H1 (cell line): ENCODE measurements around the gene EPX. TPM values are rescaled to one million over a fixed set of nuclear protein-coding genes. Genes with fewer than 3 reads are reported as not detected.

Experiments
- CTCF ChIA-PET: fragments of 300-600 bp; sonication (Branson Sonifier 250); formaldehyde crosslinking; loops from one replicate; lab custom pipeline; 2021; ENCODE audit not compliant: partially characterized antibody; lab: Charles Lee
- POLR2A ChIA-PET: fragments of 300-600 bp; sonication (Branson Sonifier 250); formaldehyde crosslinking; loops from one replicate; lab custom pipeline; 2021; ENCODE audit warnings: inconsistent platforms; ENCODE audit not compliant: partially characterized antibody; lab: Charles Lee
- DNase-seq, 2 experiments: peaks; one replicate each; pipeline versions ENCODE4 v3.0.0 to v3.0.0-alpha.2; 2010 to 2022; ENCODE audit warnings: low spot score in 2 of 2, low read depth in 1 of 2, mixed read lengths in 1 of 2
- FAIRE-seq: peaks from 2 replicates; lab custom pipeline; 2011; peaks lifted over from hg19 to GRCh38; lab: Jason Lieb, UNC
- H2AFZ ChIP-seq: 2 replicates; pipeline ENCODE4 v1.8.1; 2012; ENCODE audit warnings: low read length, inconsistent platforms
- H2AK5ac ChIP-seq: 2 replicates; pipeline ENCODE4 v1.6.1; 2013; ENCODE audit warnings: low read depth, low read length
- H2BK120ac ChIP-seq: replicated peaks from 2 replicates; pipeline ENCODE3; 2013; ENCODE audit warnings: low read depth, low read length, inconsistent platforms
- H2BK12ac ChIP-seq: 2 replicates; pipeline ENCODE4 v1.6.1; 2013; ENCODE audit warnings: low read depth, low read length
- H2BK15ac ChIP-seq: 2 replicates; pipeline ENCODE4 v1.6.1; 2013; ENCODE audit warnings: low read length
- H2BK20ac ChIP-seq: 2 replicates; pipeline ENCODE4 v1.6.1; 2013; ENCODE audit warnings: low read length
- H2BK5ac ChIP-seq: 2 replicates; pipeline ENCODE4 v1.6.1; 2013; ENCODE audit warnings: low read depth, low read length
- H3K14ac ChIP-seq: 2 replicates; pipeline ENCODE4 v1.6.1; 2013; ENCODE audit warnings: inconsistent platforms; ENCODE audit not compliant: insufficient read length
- H3K18ac ChIP-seq: 2 replicates; pipeline ENCODE4 v1.6.1; 2013; ENCODE audit warnings: low read length; ENCODE audit errors: extremely low read depth
- H3K23ac ChIP-seq: 2 replicates; pipeline ENCODE4 v1.6.1; 2013; ENCODE audit warnings: inconsistent platforms; ENCODE audit not compliant: insufficient read length
- H3K23me2 ChIP-seq: 2 replicates; pipeline ENCODE4 v1.6.1; 2013; ENCODE audit warnings: low read depth, low read length
- H3K27ac ChIP-seq: 2 replicates; pipeline ENCODE4 v1.6.1; 2011; ENCODE audit warnings: low read depth, low read length, inconsistent platforms
- H3K27me3 ChIP-seq, 4 experiments: replicated peaks in 1 of 4; 1 replicate in 1 of 4; 2 replicates in 3 of 4; pipeline versions ENCODE4 v1.6.1 to v1.8.1; 2011 to 2013; ENCODE audit warnings: low read length in 3 of 4, mild to moderate bottlenecking in 3 of 4, inconsistent platforms in 2 of 4, mixed read lengths in 2 of 4, moderate library complexity in 1 of 4; ENCODE audit not compliant: control insufficient read depth in 3 of 4, insufficient read depth in 3 of 4; ENCODE audit errors: extremely low read depth in 1 of 4
- H3K36me3 ChIP-seq, 4 experiments: 2 replicates each; pipeline versions ENCODE4 v1.6.1 to v1.8.1; 2011 to 2013; ENCODE audit warnings: mild to moderate bottlenecking in 4 of 4, low read length in 3 of 4, moderate library complexity in 2 of 4, control low read depth in 1 of 4, inconsistent platforms in 1 of 4; ENCODE audit not compliant: insufficient read depth in 4 of 4, control insufficient read depth in 2 of 4
- H3K4ac ChIP-seq: replicated peaks from 2 replicates; pipeline ENCODE3; 2013; ENCODE audit warnings: low read length, low read depth, mixed read lengths, inconsistent platforms; ENCODE audit not compliant: insufficient read length
- H3K4me1 ChIP-seq, 4 experiments: replicated peaks in 1 of 4; 1 replicate in 1 of 4; 2 replicates in 3 of 4; pipeline versions ENCODE4 v1.6.1 to v1.8.1; 2011 to 2013; ENCODE audit warnings: low read length in 3 of 4, inconsistent platforms in 2 of 4, mixed read lengths in 1 of 4; ENCODE audit not compliant: insufficient read depth in 4 of 4, control insufficient read depth in 3 of 4
- H3K4me2 ChIP-seq, 2 experiments: 2 replicates each; pipeline versions ENCODE4 v1.6.1 to v1.8.1; 2011 to 2013; ENCODE audit warnings: low read depth in 2 of 2, low read length in 2 of 2, control low read depth in 1 of 2, inconsistent platforms in 1 of 2, mild to moderate bottlenecking in 1 of 2; ENCODE audit not compliant: insufficient read depth in 1 of 2
- H3K4me3 ChIP-seq, 4 experiments: fragments of 200-600, 300-600 bp in 1 of 4; sonication (generic), shearing (Covaris generic), sonication (Bioruptor Twin) in 1 of 4; 2 replicates each; pipeline versions ENCODE4 v1.5.1 to v1.8.1; 2011 to 2016; ENCODE audit warnings: low read length in 4 of 4, low read depth in 3 of 4, control low read depth in 2 of 4, inconsistent platforms in 2 of 4, mild to moderate bottlenecking in 2 of 4, mixed read lengths in 1 of 4, moderate library complexity in 1 of 4; ENCODE audit not compliant: insufficient read depth in 2 of 4; ENCODE audit errors: extremely low read depth in 1 of 4
- H3K56ac ChIP-seq: replicated peaks from 2 replicates; pipeline ENCODE3; 2013; ENCODE audit warnings: low read depth, mild to moderate bottlenecking, mixed read lengths, low read length, inconsistent platforms; ENCODE audit not compliant: insufficient read length
- H3K79me1 ChIP-seq: 2 replicates; pipeline ENCODE4 v1.6.1; 2013; ENCODE audit warnings: low read depth, low read length, control low read depth
- H3K79me2 ChIP-seq, 2 experiments: 2 replicates each; pipeline versions ENCODE4 v1.6.1 to v1.8.1; 2012 to 2013; ENCODE audit warnings: low read length in 2 of 2, mild to moderate bottlenecking in 2 of 2, inconsistent platforms in 1 of 2; ENCODE audit not compliant: insufficient read depth in 2 of 2, control insufficient read depth in 1 of 2
- H3K9ac ChIP-seq, 4 experiments: replicated peaks in 1 of 4; 1 replicate in 1 of 4; 2 replicates in 3 of 4; pipeline versions ENCODE4 v1.6.1 to v1.8.1; 2011 to 2013; ENCODE audit warnings: low read depth in 3 of 4, low read length in 3 of 4, control low read depth in 2 of 4, mild to moderate bottlenecking in 2 of 4, moderate library complexity in 2 of 4, inconsistent platforms in 1 of 4; ENCODE audit errors: extremely low read depth in 1 of 4
- H3K9me3 ChIP-seq, 2 experiments: 2 replicates each; pipeline versions ENCODE4 v1.6.1 to v1.8.1; 2012 to 2013; ENCODE audit warnings: mild to moderate bottlenecking in 2 of 2, moderate library complexity in 2 of 2, control low read depth in 1 of 2, inconsistent platforms in 1 of 2, low read depth in 1 of 2, low read length in 1 of 2, mixed read lengths in 1 of 2; ENCODE audit not compliant: insufficient read depth in 2 of 2
- H4K20me1 ChIP-seq, 2 experiments: replicated peaks in 1 of 2; 2 replicates each; pipeline versions ENCODE3 to v1.8.1; 2011 to 2013; ENCODE audit warnings: inconsistent platforms in 2 of 2, low read length in 2 of 2, mild to moderate bottlenecking in 1 of 2; ENCODE audit not compliant: insufficient read depth in 2 of 2, control insufficient read depth in 1 of 2
- H4K5ac ChIP-seq: 2 replicates; pipeline ENCODE4 v1.6.1; 2013; ENCODE audit warnings: low read length, low read depth, mixed read lengths, inconsistent platforms; ENCODE audit not compliant: insufficient read length
- H4K8ac ChIP-seq: 2 replicates; pipeline ENCODE4 v1.8.0; 2013; ENCODE audit warnings: mild to moderate bottlenecking, moderate library complexity, low read length, inconsistent platforms; ENCODE audit not compliant: insufficient read depth; ENCODE audit errors: extremely low read depth
- H4K91ac ChIP-seq: replicated peaks from 2 replicates; pipeline ENCODE3; 2013; ENCODE audit warnings: low read length, mixed read lengths, inconsistent platforms; ENCODE audit not compliant: insufficient read length
- ASH2L ChIP-seq: fragments of 200-600, 300-600 bp; sonication (generic); IDR thresholded peaks from one replicate; pipeline ENCODE4 v1.7.1; 2017; ENCODE audit warnings: low read length
- NRF1 ChIP-seq: IDR thresholded peaks from 2 replicates; pipeline ENCODE4 v1.6.1; 2011; ENCODE audit warnings: mild to moderate bottlenecking, low read depth, low read length, improper control_type of control experiment
- POLR2A ChIP-seq, 2 experiments: IDR thresholded peaks; 1 replicate in 1 of 2; 2 replicates in 1 of 2; pipeline ENCODE4 v1.6.1; 2011; ENCODE audit warnings: low read depth in 2 of 2, low read length in 2 of 2, mild to moderate bottlenecking in 2 of 2; ENCODE audit errors: control extremely low read depth in 1 of 2
- SP4 ChIP-seq: IDR thresholded peaks from 2 replicates; pipeline ENCODE4 v1.6.1; 2012; ENCODE audit warnings: low read length, inconsistent platforms
- TEAD4 ChIP-seq: IDR thresholded peaks from 2 replicates; pipeline ENCODE4 v1.6.1; 2012; ENCODE audit warnings: low read depth, low read length, inconsistent platforms, mixed read lengths
- YY1 ChIP-seq: IDR thresholded peaks from 2 replicates; pipeline ENCODE4 v1.6.1; 2011; ENCODE audit warnings: low read depth, mild to moderate bottlenecking, low read length
- ZNF274 ChIP-seq: IDR thresholded peaks from 2 replicates; pipeline ENCODE4 v1.7.0; 2012; ENCODE audit warnings: low read length, borderline replicate concordance; ENCODE audit errors: extremely low read depth
- WGBS, 2 experiments: shearing (Covaris generic) in 1 of 2; methylation state at CpG; one replicate each; pipeline versions ENCODE4 v1.1.6 to v1.1.7; 2013 to 2015; ENCODE audit warnings: low lambda C conversion rate in 2 of 2, mixed read lengths in 2 of 2, inconsistent platforms in 1 of 2, low coverage in 1 of 2, missing lambda C conversion rate in 1 of 2; ENCODE audit not compliant: insufficient replicate concordance in 2 of 2, insufficient coverage in 1 of 2, insufficient read length in 1 of 2; ENCODE audit errors: extremely low coverage in 1 of 2, missing lambda C conversion rate in 1 of 2; 5-methylcytosine and 5-hydroxymethylcytosine counted together
- polyA plus RNA-seq, 7 experiments: library from polyadenylated mRNA; depleted of rRNA in 3 of 7; stranded (reverse) in 5 of 7; unstranded in 2 of 7; fragments of >200 nt in 5 of 7; fragments of 200-250 nt in 2 of 7; gene quantifications; 1 replicate in 5 of 7; 2 replicates in 1 of 7; 4 replicates in 1 of 7; pipeline versions ENCODE4 v1.2.1 to v1.2.3, GENCODE V29; 2011 to 2013; ENCODE audit warnings: missing spikeins in 2 of 7, mixed read lengths in 2 of 7
- total RNA-seq: library from RNA; stranded (reverse); fragmentation: NEBNext Ultra II Directional; extraction: Animal tissue kit (Norgen Biotek cat#: 25700); gene quantifications from 2 replicates; pipeline ENCODE4 v1.2.1, GENCODE V29; 2021
- TF ChIP-seq, protein P1 (sequence below), 3 experiments: IDR thresholded peaks; 1 replicate in 2 of 3; 2 replicates in 1 of 3; pipeline versions ENCODE4 v1.5.1 to v1.6.1; 2011; ENCODE audit warnings: low read length in 3 of 3, mild to moderate bottlenecking in 3 of 3, inconsistent platforms in 2 of 3, low read depth in 1 of 3, moderate library complexity in 1 of 3; ENCODE audit not compliant: insufficient read depth in 1 of 3; ENCODE audit errors: control extremely low read depth in 1 of 3

Gene EPX
- total and polyA plus RNA-seq, 2 of the 8 experiments (the other 6 are each of a cell fraction or from before 2014, with no cell fraction given) = not detected

DNA sequence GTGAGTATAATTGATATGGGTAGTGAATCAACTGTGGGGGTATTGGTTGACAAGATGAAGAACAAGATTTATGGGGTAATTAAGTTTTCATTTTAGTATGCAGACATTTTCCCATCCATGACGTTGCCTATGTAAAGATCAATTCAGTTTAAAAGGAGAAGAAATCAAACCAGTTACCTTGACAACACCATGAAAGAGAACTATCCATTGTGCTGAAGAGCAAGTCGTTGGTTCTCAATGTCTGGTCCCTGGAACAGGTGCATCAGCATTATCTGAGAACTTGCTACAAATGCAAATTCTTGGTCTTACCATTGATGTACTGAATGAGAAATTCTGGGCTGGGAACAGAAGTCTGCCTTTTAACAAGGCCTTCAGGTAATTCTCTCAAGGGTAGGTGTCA lies 26.5 kb upstream of the EPX start:
- Histone ChIP-seq H3K23me2 (no peaks in the 10 kb centered on the region), H2BK12ac (no peak overlapping the region), H2AFZ (no peak overlapping the region), H3K9me3 (no peaks in the 10 kb centered on the region), H4K5ac (no peak overlapping the region), H2BK20ac (no peak overlapping the region), H3K4me1 (no peaks in the 10 kb centered on the region), H3K27me3 (peaks cover 0 to 7% (median under 1%) of the 10 kb centered on the region in 4 experiments; a peak in 3 of 7 replicates), H3K79me2 (no peaks in the 10 kb centered on the region), H3K18ac (no peak overlapping the region), H3K14ac (no peak overlapping the region), H4K8ac (no peak overlapping the region), H3K4ac (no peak overlapping the region), H2BK15ac (no peak overlapping the region), H3K56ac (no peak overlapping the region), H3K4me2 (no peak overlapping the region), H4K20me1 (no peaks in the 10 kb centered on the region), H3K36me3 (no peaks in the 10 kb centered on the region), H3K4me3 (no peak overlapping the region), H2BK5ac (no peak overlapping the region), H4K91ac (no peak overlapping the region), H3K9ac (no peak overlapping the region), H3K23ac (no peak overlapping the region), H3K27ac (no peak overlapping the region), H2AK5ac (no peak overlapping the region), H3K79me1 (no peaks in the 10 kb centered on the region), H2BK120ac (no peak overlapping the region)
- TF ChIP-seq YY1 = no peak
- TF ChIP-seq POLR2A (IDR thresholded peaks at IDR 0.05; ENCODE audit: control extremely low read depth in 1 of 2, low read depth in 2 of 2, low read length in 2 of 2) = no peak
- TF ChIP-seq NRF1 = no peak
- TF ChIP-seq SP4 = no peak
- no peak for TF ChIP-seq TEAD4
- TF ChIP-seq ASH2L = no peak
- TF ChIP-seq, protein P1, sequence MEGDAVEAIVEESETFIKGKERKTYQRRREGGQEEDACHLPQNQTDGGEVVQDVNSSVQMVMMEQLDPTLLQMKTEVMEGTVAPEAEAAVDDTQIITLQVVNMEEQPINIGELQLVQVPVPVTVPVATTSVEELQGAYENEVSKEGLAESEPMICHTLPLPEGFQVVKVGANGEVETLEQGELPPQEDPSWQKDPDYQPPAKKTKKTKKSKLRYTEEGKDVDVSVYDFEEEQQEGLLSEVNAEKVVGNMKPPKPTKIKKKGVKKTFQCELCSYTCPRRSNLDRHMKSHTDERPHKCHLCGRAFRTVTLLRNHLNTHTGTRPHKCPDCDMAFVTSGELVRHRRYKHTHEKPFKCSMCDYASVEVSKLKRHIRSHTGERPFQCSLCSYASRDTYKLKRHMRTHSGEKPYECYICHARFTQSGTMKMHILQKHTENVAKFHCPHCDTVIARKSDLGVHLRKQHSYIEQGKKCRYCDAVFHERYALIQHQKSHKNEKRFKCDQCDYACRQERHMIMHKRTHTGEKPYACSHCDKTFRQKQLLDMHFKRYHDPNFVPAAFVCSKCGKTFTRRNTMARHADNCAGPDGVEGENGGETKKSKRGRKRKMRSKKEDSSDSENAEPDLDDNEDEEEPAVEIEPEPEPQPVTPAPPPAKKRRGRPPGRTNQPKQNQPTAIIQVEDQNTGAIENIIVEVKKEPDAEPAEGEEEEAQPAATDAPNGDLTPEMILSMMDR (IDR thresholded peaks at IDR 0.05; ENCODE audit: control extremely low read depth in 1 of 3, insufficient read depth in 1 of 3, low read depth in 1 of 3, low read length in 3 of 3) = no peak
- TF ChIP-seq ZNF274 = no peak
- POLR2A ChIA-PET = no interaction called here
- no peak for DNase-seq
- CTCF ChIA-PET = no interaction called here
- WGBS, 2 experiments = 39% methylated on average over 2 of the region's 2 CpGs; no CpG with 5 or more reads in 1 of the 2 experiments
- no peak for FAIRE-seq
